Measurements from ENCODE around the gene BCL2L14.
"Not testable (repeated sequence)": the region's sequence is repeated elsewhere in the genome, so short reads cannot be mapped to it uniquely, and the experiment has no call there.

BCL2L14 gene

DNA sequence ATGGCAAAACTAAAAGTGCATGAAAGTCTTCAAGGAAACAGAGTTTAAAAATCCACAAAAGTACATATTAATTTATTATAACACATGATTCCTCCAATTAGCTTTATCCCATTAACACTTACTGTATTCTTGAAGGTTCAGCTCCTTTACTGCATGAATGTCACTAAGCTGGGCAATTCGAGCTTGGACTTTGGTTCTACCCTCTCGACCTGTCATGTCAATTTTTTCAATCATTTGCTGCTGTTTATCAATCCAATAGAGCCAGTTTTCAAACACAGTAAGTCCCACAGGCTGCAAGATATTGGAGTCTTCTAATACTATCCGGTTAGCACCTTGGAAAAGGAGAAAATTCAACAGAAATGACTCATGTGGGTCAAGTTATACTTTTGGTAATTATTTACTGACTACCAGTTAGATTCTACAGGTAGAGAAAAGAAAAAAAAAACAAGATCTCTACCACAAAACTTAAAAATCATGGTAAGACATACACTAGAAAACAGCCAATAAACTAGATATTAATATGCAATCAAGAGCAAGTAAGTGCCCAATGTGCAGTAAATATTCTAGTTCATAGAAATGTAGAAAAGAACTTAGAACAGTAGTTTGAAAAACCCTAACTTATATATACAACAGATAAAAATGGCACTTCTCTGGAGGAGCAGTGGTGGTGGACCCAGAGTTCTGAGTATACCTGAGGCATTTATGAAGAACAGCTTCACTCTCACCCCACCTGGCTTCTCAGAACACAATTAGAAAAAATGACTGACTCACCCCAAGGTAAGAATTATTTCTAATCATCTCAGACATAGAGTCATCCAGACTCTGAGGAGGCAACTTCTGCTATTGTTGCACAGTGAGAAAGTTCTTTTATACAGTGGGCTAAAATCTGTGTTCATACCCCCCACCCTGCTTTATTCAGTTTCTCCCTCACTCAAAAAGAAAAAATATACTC is 67.7 kb downstream of the BCL2L14 start:
- Histone ChIP-seq H2AFZ (ENCODE audit: low read length) (no peak overlapping the region), H3K4me2 (ENCODE audit: low read length) (no peak overlapping the region), H3K27me3 (ENCODE audit: insufficient read depth, low read length) (no peaks in the 10 kb centered on the region), H3K79me2 (ENCODE audit: insufficient read depth, low read length) (no peaks in the 10 kb centered on the region), H3K4me3 (ENCODE audit: low read depth, low read length, poor library complexity, severe bottlenecking) (no peak overlapping the region), H3K27ac (ENCODE audit: low read depth, low read length, poor library complexity, severe bottlenecking) (no peak overlapping the region), H4K20me1 (ENCODE audit: insufficient read depth, low read length) (no peaks in the 10 kb centered on the region), H3K36me3 (ENCODE audit: insufficient read depth, low read length) (no peaks in the 10 kb centered on the region), H3F3A (ENCODE audit: insufficient read depth, low read length) (no peaks in the 10 kb centered on the region), H3K9ac (ENCODE audit: low read length) (no peak overlapping the region), H3K4me1 (ENCODE audit: insufficient read depth, low read length, severe bottlenecking) (no peaks in the 10 kb centered on the region), H3K9me2 (ENCODE audit: low read depth, low read length) (no peaks in the 10 kb centered on the region), H3K9me3 (ENCODE audit: low read length) (no peaks in the 10 kb centered on the region)
- TF ChIP-seq, protein P1, sequence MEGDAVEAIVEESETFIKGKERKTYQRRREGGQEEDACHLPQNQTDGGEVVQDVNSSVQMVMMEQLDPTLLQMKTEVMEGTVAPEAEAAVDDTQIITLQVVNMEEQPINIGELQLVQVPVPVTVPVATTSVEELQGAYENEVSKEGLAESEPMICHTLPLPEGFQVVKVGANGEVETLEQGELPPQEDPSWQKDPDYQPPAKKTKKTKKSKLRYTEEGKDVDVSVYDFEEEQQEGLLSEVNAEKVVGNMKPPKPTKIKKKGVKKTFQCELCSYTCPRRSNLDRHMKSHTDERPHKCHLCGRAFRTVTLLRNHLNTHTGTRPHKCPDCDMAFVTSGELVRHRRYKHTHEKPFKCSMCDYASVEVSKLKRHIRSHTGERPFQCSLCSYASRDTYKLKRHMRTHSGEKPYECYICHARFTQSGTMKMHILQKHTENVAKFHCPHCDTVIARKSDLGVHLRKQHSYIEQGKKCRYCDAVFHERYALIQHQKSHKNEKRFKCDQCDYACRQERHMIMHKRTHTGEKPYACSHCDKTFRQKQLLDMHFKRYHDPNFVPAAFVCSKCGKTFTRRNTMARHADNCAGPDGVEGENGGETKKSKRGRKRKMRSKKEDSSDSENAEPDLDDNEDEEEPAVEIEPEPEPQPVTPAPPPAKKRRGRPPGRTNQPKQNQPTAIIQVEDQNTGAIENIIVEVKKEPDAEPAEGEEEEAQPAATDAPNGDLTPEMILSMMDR (IDR thresholded peaks at IDR 0.05; ENCODE audit: low read length): no peak
- TF ChIP-seq EZH2 (IDR thresholded peaks at IDR 0.05; ENCODE audit: borderline replicate concordance, low read length): no peak

DNA sequence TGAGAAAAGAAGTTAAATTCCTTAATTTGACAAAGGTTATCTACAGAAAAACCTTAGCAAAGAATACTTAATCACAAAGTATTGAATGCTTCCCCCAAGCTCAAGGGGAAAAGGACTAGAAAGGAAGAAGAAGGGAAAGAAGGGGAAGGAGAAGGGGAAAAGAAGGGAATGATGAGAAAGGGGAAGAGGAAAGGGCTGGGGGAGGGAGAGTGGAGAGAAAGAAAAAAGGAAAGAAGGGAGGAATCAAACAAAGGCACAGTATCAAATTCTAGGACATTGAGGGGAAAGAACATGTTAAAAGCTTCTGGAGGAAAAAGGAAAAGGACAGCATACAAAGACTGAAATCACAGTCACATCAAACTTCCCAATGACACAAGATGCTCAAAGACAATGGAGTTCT is 70.3 kb downstream of the BCL2L14 start:
- no peaks in the 10 kb centered on the region for H3F3A ChIP-seq (ENCODE audit: insufficient read depth, low read length)
- H3K9ac ChIP-seq (ENCODE audit: low read length): no peak overlapping the region
- H3K27ac ChIP-seq (ENCODE audit: low read depth, low read length, poor library complexity, severe bottlenecking): no peak overlapping the region
- no peaks in the 10 kb centered on the region for H4K20me1 ChIP-seq (ENCODE audit: insufficient read depth, low read length)
- H2AFZ ChIP-seq (ENCODE audit: low read length): no peak overlapping the region
- H3K27me3 ChIP-seq (ENCODE audit: insufficient read depth, low read length): no peaks in the 10 kb centered on the region
- no peaks in the 10 kb centered on the region for H3K9me3 ChIP-seq (ENCODE audit: low read length)
- no peak overlapping the region for H3K4me2 ChIP-seq (ENCODE audit: low read length)
- H3K36me3 ChIP-seq (ENCODE audit: insufficient read depth, low read length): no peaks in the 10 kb centered on the region
- no peak overlapping the region for H3K4me3 ChIP-seq (ENCODE audit: low read depth, low read length, poor library complexity, severe bottlenecking)
- no peaks in the 10 kb centered on the region for H3K9me2 ChIP-seq (ENCODE audit: low read depth, low read length)
- no peak for TF ChIP-seq EZH2 (IDR thresholded peaks at IDR 0.05; ENCODE audit: borderline replicate concordance, low read length)
- TF ChIP-seq, protein P1 (IDR thresholded peaks at IDR 0.05; ENCODE audit: low read length): no peak
- H3K4me1 ChIP-seq (ENCODE audit: insufficient read depth, low read length, severe bottlenecking): no peaks in the 10 kb centered on the region
- no peaks in the 10 kb centered on the region for H3K79me2 ChIP-seq (ENCODE audit: insufficient read depth, low read length)

DNA sequence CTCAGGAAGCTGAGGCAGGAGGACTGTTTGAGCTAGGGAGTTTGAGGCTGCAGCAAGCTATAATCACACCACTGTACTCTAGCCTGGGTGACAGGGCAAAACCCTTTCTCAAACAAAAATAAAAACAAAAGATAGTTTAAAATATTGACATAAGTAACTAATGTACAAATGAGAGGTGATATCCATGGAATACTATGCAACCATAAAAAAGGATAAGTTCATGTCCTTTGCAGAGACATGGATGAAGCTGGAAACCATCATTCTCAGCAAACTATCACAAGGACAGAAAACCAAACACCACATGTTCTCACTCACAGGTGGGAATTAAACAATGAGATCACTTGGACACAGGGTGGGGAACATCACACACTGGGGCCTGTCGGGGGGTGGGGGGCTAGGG is 73.8 kb downstream of the BCL2L14 start:
- H4K20me1 ChIP-seq (ENCODE audit: insufficient read depth, low read length); H3K4me2 ChIP-seq (ENCODE audit: low read length); H3K9ac ChIP-seq (ENCODE audit: low read length); H3K9me3 ChIP-seq (ENCODE audit: low read length); H3K9me2 ChIP-seq (ENCODE audit: low read depth, low read length); H3K27ac ChIP-seq (ENCODE audit: low read depth, low read length, poor library complexity, severe bottlenecking); H3K36me3 ChIP-seq (ENCODE audit: insufficient read depth, low read length); H3F3A ChIP-seq (ENCODE audit: insufficient read depth, low read length); H3K79me2 ChIP-seq (ENCODE audit: insufficient read depth, low read length); H3K4me3 ChIP-seq (ENCODE audit: low read depth, low read length, poor library complexity, severe bottlenecking); H2AFZ ChIP-seq (ENCODE audit: low read length); H3K27me3 ChIP-seq (ENCODE audit: insufficient read depth, low read length); H3K4me1 ChIP-seq (ENCODE audit: insufficient read depth, low read length, severe bottlenecking): not testable (repeated sequence)

- TF ChIP-seq, protein P1 (IDR thresholded peaks at IDR 0.05; ENCODE audit: low read length): no peak
- TF ChIP-seq EZH2 (IDR thresholded peaks at IDR 0.05; ENCODE audit: borderline replicate concordance, low read length): no peak
- Histone ChIP-seq H4K20me1 (ENCODE audit: insufficient read depth, low read length) (no peaks in the 10 kb centered on the region), H3K4me2 (ENCODE audit: low read length) (no peak overlapping the region), H3F3A (ENCODE audit: insufficient read depth, low read length) (no peaks in the 10 kb centered on the region), H3K4me3 (ENCODE audit: low read depth, low read length, poor library complexity, severe bottlenecking) (no peak overlapping the region), H3K27ac (ENCODE audit: low read depth, low read length, poor library complexity, severe bottlenecking) (no peak overlapping the region), H3K27me3 (ENCODE audit: insufficient read depth, low read length) (no peaks in the 10 kb centered on the region), H3K79me2 (ENCODE audit: insufficient read depth, low read length) (no peaks in the 10 kb centered on the region), H3K9ac (ENCODE audit: low read length) (no peak overlapping the region), H2AFZ (ENCODE audit: low read length) (no peak overlapping the region), H3K36me3 (ENCODE audit: insufficient read depth, low read length) (no peaks in the 10 kb centered on the region), H3K4me1 (ENCODE audit: insufficient read depth, low read length, severe bottlenecking) (no peaks in the 10 kb centered on the region), H3K9me3 (ENCODE audit: low read length) (no peaks in the 10 kb centered on the region), H3K9me2 (ENCODE audit: low read depth, low read length) (no peaks in the 10 kb centered on the region)
These were observed 76.4 kb downstream of the BCL2L14 start for GRCh38 chr12:12147111-12147510.

Data from OCI-LY1 (cell line).